ENCODE data around the gene RRAD.
A peak's percentile ranks its signal among the peaks of the same experiment; 100 is the strongest.
"Not testable (repeated sequence)": the region's sequence is repeated elsewhere in the genome, so short reads cannot be mapped to it uniquely, and the experiment has no call there.

Gene RRAD

GRCh38 chr16:66950971-66951790 is 25.8 kb upstream of the RRAD start:
- DNase-seq (ENCODE audit: low spot score) = no peak

GRCh38 chr16:66950437-66950836 is 25.1 kb upstream of the RRAD start:
- DNase-seq (ENCODE audit: low spot score) = no peak

DNA sequence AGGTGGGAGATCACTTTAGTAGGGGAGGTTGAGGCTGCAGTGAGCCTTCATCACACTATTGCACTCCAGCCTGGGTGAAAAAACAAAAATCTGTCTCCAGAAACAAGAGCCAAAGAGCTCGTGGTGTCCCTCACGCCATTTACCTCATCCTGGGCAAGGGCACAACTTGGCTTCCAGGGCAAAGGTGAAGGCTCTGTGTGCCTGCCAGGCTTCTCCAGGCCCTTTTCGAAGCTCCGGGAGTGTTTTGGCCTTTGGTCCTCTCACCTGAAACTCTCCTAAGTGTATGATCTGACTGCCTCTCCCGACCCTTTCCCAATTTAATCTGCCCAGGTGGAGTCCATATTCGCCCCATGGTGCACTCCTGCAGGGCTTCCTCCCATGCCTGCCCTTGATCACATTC is 24.1 kb upstream of the RRAD start:
- no peak for DNase-seq (ENCODE audit: low spot score)

DNA sequence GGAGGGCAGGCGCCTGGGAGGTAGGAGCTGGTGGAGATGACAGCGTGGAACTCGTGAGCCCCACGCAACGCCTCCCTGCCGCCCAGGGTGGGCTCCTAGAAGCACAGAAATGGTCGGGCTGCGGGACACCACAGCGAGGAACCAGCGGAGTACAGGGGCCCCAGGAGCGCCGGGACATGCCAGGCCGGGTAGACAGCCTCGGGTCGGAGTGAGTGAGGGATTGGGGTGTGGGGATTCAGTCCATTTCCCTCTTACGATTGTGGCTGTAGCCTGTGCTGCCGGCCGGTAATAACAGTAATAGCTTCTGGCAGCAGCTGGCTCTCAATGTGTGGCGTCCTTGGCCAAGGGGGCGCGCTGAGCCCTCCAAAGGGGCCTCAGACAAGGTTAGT is 23.5 kb upstream of the RRAD start:
- no peak for DNase-seq (ENCODE audit: low spot score)

GRCh38 chr16:66948134-66948836 is 22.9 kb upstream of the RRAD start:
- no peak for DNase-seq (ENCODE audit: low spot score)

GRCh38 chr16:66947302-66948065 is 22.1 kb upstream of the RRAD start:
- peak; percentile 82 for DNase-seq (ENCODE audit: low spot score)

GRCh38 chr16:66946974-66947301 is 21.6 kb upstream of the RRAD start:
- no peak for DNase-seq (ENCODE audit: low spot score)

GRCh38 chr16:66946541-66946940 is 21.2 kb upstream of the RRAD start:
- DNase-seq (ENCODE audit: low spot score) = no peak

DNA sequence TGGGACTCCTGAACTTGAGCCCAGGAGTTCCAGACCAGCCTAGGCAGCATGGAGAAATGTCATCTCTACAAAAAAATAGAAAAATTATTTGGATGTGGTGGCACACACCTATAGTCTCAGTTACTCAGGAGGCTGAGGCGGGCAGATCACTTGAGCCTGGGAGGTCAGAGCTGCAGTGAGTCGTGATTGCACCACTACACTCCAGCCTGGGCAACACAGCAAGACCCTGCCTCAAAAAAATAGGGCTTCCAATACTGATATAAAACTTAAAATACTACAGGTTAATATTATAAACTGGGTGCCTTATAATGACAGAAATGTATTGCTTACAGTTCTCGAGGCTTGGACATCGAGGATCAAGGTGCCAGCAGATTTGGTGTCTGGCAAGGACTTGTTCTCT is 20.6 kb upstream of the RRAD start:
- no peak for DNase-seq (ENCODE audit: low spot score)

- DNase-seq (ENCODE audit: low spot score) = not testable (repeated sequence)
Measured at GRCh38 chr16:66944971-66945370, 19.6 kb upstream of the RRAD start.

GRCh38 chr16:66944054-66944441 is 18.7 kb upstream of the RRAD start:
- no peak for DNase-seq (ENCODE audit: low spot score)

GRCh38 chr16:66943426-66944053 is 18.2 kb upstream of the RRAD start:
- DNase-seq (ENCODE audit: low spot score) = no peak

DNA sequence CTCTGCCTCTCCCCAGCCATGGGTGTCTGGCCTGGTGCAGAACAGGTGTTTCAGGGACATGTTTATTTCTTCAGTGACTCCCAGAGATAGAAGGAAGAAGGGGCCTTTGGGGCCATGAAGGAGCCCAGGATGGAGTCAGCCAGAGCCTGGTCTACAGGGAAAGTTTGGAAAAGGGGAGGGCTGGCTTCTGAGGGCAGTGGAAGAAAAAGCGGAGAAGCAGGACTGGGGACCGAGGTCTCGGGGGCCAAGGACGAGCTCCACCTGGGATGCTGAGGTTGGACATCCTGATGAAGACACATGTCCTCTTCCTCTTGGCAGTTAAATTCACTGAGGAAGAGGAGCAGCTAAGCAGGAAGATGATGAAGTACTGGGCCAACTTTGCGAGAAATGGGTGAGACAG is 17.6 kb upstream of the RRAD start:
- DNase-seq (ENCODE audit: low spot score) = no peak

GRCh38 chr16:66940236-66940635 is 14.9 kb upstream of the RRAD start:
- DNase-seq (ENCODE audit: low spot score) = no peak

GRCh38 chr16:66939366-66939765 is 14.0 kb upstream of the RRAD start:
- DNase-seq (ENCODE audit: low spot score) = no peak

- no peak for DNase-seq (ENCODE audit: low spot score)
Measured at GRCh38 chr16:66937725-66938337, 12.5 kb upstream of the RRAD start.

DNA sequence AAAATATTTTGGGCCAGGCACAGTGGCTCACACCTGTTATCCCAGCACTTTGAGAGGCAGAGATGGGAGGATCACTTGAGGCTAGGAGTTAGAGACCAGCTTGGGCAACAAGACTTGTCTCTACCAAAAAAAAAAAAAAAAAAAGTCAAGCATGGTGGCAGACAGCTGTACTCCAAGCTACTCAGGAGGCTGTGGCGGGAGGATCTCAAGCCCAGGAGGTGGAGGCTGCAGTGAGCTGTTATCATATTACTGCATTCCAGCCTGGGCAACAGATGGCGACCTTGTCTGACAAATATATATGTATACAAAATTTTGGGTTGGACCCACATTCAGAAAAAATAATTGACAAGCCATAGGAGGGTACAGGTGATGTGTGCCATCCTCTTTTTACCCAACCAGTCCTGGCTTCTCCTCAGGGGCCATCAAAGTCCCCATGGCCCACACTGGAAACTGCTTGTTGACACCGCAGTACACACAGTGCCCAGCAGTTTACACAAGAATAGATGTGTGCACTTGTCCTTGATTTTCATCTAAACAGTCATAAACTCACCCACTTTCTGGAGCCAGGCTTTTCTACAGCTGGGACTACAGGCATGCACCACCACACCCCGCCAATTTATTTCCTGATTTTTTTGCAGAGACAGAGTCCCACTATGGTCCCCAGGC is 11.7 kb upstream of the RRAD start:
- no peak for DNase-seq (ENCODE audit: low spot score)

- no peak for DNase-seq (ENCODE audit: low spot score)
Measured at GRCh38 chr16:66936462-66936861, 11.1 kb upstream of the RRAD start.

DNA sequence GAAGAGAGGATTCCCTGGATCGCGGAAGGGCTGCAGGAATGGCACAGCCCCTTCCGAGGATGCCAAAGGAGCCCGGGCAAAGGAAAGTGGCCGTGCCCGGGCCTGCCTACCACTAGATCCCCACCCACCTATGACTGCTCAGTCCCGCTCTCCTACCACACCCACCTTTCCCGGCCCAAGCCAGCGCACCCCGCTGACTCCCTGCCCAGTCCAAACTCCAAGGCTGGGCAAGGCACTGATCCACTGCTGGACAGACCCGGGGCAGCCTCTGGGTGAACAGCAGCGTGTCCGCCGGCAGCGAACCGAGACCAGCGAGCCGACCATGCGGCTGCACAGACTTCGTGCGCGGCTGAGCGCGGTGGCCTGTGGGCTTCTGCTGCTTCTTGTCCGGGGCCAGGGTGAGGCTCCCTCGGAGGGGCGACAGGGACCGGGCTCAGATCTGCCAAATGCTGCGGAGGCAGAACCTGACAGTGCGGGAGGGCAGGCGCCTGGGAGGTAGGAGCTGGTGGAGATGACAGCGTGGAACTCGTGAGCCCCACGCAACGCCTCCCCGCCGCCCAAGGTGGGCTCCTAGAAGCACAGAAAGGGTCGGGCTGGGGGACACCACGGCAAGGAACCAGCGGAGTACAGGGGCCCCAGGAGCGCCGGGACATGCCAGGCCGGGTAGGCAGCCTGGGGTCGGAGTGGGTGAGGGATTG is 10.1 kb upstream of the RRAD start, which contains the start of gene CES2:
Gene CES2 (plus strand): TSS at position 203 of the 698 bp plus-strand sequence. CDS start 120 bp downstream, at position 323.
- DNase-seq (ENCODE audit: low spot score) = peak; percentile 34

- not testable (repeated sequence) for DNase-seq (ENCODE audit: low spot score)
Measured at GRCh38 chr16:66934839-66935313, 9.5 kb upstream of the RRAD start.
